KMS-11 (cell line): ENCODE measurements around the gene GULP1.

Source experiments
- H2AFZ ChIP-seq: fragments of 200-600 bp; sonication (generic); 2 replicates; pipeline ENCODE4 v1.6.1; 2016; ENCODE audit warnings: antibody characterized with exemption, mixed run types, low read depth
- H3K27ac ChIP-seq: fragments of 200-600 bp; sonication (generic); 2 replicates; pipeline ENCODE4 v1.6.1; 2016; ENCODE audit warnings: mild to moderate bottlenecking, mixed run types
- H3K27me3 ChIP-seq: fragments of 200-600 bp; sonication (generic); 2 replicates; pipeline ENCODE4 v1.6.1; 2017; ENCODE audit warnings: mild to moderate bottlenecking, low read depth, mixed run types, moderate library complexity; ENCODE audit not compliant: insufficient read depth
- H3K36me3 ChIP-seq: fragments of 200-600 bp; sonication (generic); 2 replicates; pipeline ENCODE4 v1.6.1; 2017; ENCODE audit warnings: mild to moderate bottlenecking, mixed run types; ENCODE audit not compliant: insufficient read depth
- H3K4me1 ChIP-seq: fragments of 200-600 bp; sonication (generic); 2 replicates; pipeline ENCODE4 v1.6.1; 2016; ENCODE audit warnings: mild to moderate bottlenecking, low read depth, mixed run types; ENCODE audit not compliant: poor library complexity, severe bottlenecking
- H3K4me2 ChIP-seq: fragments of 200-600 bp; sonication (generic); 2 replicates; pipeline ENCODE4 v1.7.0; 2016; ENCODE audit warnings: mild to moderate bottlenecking, mixed run types
- H3K4me3 ChIP-seq: fragments of 200-600 bp; sonication (generic); IDR thresholded peaks from 2 replicates; pipeline ENCODE4 v1.6.1; 2017; ENCODE audit warnings: low read depth, low read length, mixed read lengths; ENCODE audit not compliant: insufficient read depth
- H3K79me2 ChIP-seq: fragments of 200-600 bp; sonication (generic); 2 replicates; pipeline ENCODE4 v1.6.1; 2016; ENCODE audit warnings: low read depth, mixed run types; ENCODE audit not compliant: insufficient read depth
- H3K9ac ChIP-seq: fragments of 200-600 bp; sonication (generic); 2 replicates; pipeline ENCODE4 v1.6.1; 2016; ENCODE audit warnings: mild to moderate bottlenecking, mixed run types
- H4K20me1 ChIP-seq: fragments of 200-600 bp; sonication (generic); 2 replicates; pipeline ENCODE4 v1.6.1; 2016; ENCODE audit warnings: mild to moderate bottlenecking, mixed run types; ENCODE audit not compliant: insufficient read depth
- TF ChIP-seq, protein P1 (sequence below): fragments of 200-600 bp; sonication (generic); conservative IDR thresholded peaks from 2 replicates; pipeline ENCODE4 v1.6.1; 2017; ENCODE audit warnings: low read depth, mild to moderate bottlenecking, antibody characterized with exemption, low read length, moderate library complexity, mixed read lengths

Gene GULP1

DNA sequence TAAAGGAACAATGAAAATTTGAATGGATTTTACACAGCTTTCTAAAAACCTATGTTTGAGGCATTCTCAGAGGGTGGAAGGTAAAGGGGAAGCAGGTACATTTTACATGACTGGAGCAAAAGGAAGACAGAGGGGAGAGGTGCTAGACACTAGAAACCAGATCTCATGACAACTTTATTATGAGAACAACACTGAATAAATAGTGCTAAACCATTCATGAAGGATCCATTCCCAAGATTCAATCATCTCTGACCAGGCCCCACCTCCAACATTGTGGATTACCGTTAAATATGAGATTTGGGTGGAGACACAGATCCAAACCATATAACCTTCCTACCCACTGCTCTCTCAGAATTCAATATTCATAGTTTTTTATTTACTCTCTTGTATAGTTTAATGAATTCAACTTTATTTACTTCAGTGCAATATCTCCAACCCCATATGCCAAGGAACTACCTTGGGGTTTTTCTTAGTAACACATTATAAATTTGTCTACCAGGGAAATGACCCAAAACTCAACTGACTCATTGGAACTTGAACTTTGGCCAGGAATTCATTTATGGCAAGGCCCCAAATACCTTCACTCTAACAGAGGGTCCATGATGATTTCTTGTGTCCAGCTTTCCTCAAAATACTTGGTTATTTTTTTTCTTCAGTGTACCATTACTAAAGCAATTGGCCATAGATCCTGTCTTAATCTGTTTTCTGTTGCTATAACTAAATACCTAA is 317.8 kb downstream of the GULP1 start:
- Histone ChIP-seq H3K79me2 (no peaks in the 10 kb centered on the region), H3K36me3 (no peaks in the 10 kb centered on the region), H3K27ac (peak overlapping the region; percentile 27), H4K20me1 (no peaks in the 10 kb centered on the region), H3K4me1 (peaks cover 36% of the 10 kb centered on the region), H3K27me3 (no peaks in the 10 kb centered on the region), H3K4me2 (peak overlapping the region; percentile 56), H2AFZ (peak overlapping the region; percentile 42; the same call in 1 of the 2 replicates), H3K4me3 (no peak overlapping the region), H3K9ac (no peak overlapping the region)
- TF ChIP-seq, protein P1, sequence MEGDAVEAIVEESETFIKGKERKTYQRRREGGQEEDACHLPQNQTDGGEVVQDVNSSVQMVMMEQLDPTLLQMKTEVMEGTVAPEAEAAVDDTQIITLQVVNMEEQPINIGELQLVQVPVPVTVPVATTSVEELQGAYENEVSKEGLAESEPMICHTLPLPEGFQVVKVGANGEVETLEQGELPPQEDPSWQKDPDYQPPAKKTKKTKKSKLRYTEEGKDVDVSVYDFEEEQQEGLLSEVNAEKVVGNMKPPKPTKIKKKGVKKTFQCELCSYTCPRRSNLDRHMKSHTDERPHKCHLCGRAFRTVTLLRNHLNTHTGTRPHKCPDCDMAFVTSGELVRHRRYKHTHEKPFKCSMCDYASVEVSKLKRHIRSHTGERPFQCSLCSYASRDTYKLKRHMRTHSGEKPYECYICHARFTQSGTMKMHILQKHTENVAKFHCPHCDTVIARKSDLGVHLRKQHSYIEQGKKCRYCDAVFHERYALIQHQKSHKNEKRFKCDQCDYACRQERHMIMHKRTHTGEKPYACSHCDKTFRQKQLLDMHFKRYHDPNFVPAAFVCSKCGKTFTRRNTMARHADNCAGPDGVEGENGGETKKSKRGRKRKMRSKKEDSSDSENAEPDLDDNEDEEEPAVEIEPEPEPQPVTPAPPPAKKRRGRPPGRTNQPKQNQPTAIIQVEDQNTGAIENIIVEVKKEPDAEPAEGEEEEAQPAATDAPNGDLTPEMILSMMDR, result no peak

- Histone ChIP-seq H4K20me1 (no peaks in the 10 kb centered on the region), H3K4me1 (peaks cover 36% of the 10 kb centered on the region), H3K27me3 (no peaks in the 10 kb centered on the region), H3K4me2 (no peak overlapping the region; the same call in 1 of the 2 replicates), H3K79me2 (no peaks in the 10 kb centered on the region), H3K9ac (no peak overlapping the region), H3K36me3 (no peaks in the 10 kb centered on the region), H2AFZ (0 out of 2 replicates have a peak overlapping the region, but pooled peaks have one; percentile 42), H3K27ac (no peak overlapping the region), H3K4me3 (no peak overlapping the region)
- TF ChIP-seq, protein P1, result no peak
Measured at GRCh38 chr2:188610050-188610444, 318.4 kb downstream of the GULP1 start.

- no peak overlapping the region for H2AFZ ChIP-seq
- H3K27ac ChIP-seq, result no peak overlapping the region
- no peaks in the 10 kb centered on the region for H3K27me3 ChIP-seq
- H3K4me2 ChIP-seq, result no peak overlapping the region
- no peaks in the 10 kb centered on the region for H3K36me3 ChIP-seq
- peaks cover 36% of the 10 kb centered on the region for H3K4me1 ChIP-seq
- H3K4me3 ChIP-seq, result no peak overlapping the region
- TF ChIP-seq, protein P1, result no peak
- H4K20me1 ChIP-seq, result no peaks in the 10 kb centered on the region
- H3K9ac ChIP-seq, result no peak overlapping the region
- H3K79me2 ChIP-seq, result no peaks in the 10 kb centered on the region
Measured at GRCh38 chr2:188610827-188611226, 319.2 kb downstream of the GULP1 start.

DNA sequence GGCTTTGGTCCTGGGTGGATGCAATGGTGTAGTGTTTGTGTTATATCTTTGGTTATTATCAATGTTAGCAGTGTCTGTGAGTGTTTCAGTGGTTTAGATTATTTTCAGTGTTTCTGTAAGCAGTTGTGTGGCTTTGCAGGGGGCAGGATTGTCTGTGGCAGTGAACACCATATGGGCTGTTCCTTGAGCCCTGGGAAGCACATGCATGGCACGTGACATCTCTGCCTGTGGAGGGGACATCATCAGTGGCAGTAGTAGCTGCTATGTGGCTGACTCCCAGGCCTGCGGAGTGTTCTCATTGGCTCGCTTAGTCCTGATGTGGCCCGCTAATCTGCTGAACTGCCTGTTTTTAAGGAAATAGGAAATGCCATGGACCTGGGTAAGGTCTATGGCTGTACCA is 327.5 kb downstream of the GULP1 start:
- no peaks in the 10 kb centered on the region for H3K27me3 ChIP-seq
- H3K4me2 ChIP-seq, result no peak overlapping the region
- H4K20me1 ChIP-seq, result no peaks in the 10 kb centered on the region
- H3K27ac ChIP-seq, result no peak overlapping the region
- H2AFZ ChIP-seq, result no peak overlapping the region
- no peaks in the 10 kb centered on the region for H3K36me3 ChIP-seq
- TF ChIP-seq, protein P1, result no peak
- H3K4me3 ChIP-seq, result no peak overlapping the region
- H3K79me2 ChIP-seq, result no peaks in the 10 kb centered on the region
- H3K4me1 ChIP-seq, result no peaks in the 10 kb centered on the region
- H3K9ac ChIP-seq, result no peak overlapping the region
